HG02678 (cell line): ENCODE data around the gene RIMBP2.
"Not testable (repeated sequence)": the region's sequence is repeated elsewhere in the genome, so short reads cannot be mapped to it uniquely, and the experiment has no call there.

Experiments
- ATAC-seq: cut with Tn5 transposase; IDR thresholded peaks from one replicate; pipeline ENCODE4 v1.9.1; 2021; ENCODE audit warnings: mild to moderate bottlenecking, moderate library complexity; ENCODE audit not compliant: unreplicated experiment

RIMBP2 gene

DNA sequence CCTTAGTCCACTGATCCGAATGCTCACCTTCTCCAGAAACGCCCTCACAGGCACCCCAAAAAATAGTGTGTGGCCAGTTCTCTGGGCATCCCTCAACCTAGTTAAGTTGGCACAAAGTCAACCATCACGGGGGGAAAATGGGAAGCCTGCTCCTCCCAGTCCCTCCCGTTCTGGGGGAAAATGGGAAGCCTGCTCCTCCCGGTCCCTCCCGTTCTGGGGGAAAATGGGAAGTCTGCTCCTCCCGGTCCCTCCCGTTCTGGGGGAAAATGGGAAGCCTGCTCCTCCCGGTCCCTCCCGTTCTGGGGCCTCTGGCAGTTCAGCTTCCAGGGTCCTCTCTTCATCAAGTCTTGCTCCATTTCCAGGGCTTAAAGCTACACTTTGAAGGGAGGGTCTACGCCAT, 106.1 kb downstream of the RIMBP2 start:
- no peak for ATAC-seq

DNA sequence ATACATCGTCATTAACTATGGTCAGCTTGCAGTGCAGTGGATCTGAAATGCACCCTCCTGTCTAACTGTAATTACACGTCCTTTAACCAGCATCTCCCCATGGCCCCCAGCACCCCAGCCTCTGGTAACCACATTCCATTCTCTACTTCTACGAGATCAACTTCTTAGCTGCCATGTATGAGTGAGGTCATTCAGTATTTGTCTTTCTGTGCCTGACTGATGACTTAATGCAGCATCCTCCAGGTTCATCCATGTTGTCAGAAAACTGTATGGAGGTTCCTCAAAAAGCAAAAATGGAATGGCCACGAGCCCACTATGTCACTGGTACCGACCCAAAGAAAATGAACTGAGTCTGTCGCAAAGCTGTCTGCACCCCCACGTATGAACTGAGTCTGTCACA, 107.3 kb downstream of the RIMBP2 start:
- no peak for ATAC-seq

DNA sequence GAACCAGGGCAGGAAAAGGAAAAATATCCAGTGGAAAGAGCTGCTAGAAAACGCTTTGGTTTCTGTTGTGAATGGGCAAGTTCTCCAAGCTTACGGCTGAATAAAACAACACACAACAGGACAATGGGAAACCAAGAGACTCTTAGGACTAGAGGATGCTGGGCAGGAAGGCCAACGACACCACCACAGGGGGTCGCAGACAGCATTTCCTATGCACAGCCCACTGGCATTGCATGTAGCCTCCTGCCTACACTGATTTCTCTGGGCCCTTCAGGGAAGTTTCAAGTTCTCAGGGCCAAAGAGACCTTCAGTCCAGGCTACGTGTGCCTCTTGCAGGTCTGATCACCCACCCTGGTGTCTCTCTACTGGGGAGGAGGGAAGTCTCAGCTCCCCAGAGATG, 108.0 kb downstream of the RIMBP2 start:
- no peak for ATAC-seq

DNA sequence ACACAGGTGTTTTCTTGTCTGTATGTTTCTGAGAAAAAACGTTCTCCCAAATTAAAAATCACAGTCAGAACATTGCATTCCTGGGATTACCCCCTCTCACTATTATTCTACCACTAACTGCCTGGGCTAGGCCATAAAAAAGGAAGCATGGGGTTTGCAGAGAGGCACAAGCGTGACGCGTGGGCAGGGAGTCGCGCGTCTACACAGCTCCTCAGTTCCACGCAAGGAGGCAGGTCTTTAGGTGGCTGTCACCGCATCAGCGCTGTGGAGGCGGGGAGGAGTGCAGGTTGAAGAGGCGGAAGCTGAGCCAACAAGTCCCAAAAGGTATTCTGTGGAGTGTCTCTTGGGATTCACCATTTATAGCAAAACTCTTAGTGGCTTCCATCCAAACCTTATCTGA, 109.9 kb downstream of the RIMBP2 start:
- no peak for ATAC-seq

DNA sequence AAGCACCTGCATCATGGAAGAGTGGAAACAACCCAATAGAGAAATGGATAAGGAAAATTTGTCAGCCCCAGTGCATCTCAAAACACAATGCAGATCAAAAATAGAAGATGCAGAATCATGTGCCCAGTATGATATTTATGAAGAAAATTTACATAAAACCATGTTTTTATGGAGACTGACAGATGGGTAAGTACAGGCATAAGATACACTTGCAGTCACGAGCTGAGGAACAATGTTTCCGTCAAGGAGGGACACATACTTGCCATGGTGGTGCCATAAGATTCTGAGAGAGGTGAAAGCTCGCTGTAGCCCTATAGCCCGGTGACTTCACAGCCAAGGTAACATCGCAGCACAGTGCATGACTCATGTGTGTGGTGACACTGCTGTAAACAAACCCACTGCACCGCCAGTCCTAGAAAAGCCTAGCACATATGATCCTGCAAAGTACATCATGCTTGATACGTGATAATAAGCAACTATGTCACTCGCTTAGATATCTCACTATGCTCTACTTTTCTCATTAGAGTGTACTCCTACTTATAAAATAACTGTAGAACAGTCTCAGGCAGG, 112.6 kb downstream of the RIMBP2 start:
- no peak for ATAC-seq

DNA sequence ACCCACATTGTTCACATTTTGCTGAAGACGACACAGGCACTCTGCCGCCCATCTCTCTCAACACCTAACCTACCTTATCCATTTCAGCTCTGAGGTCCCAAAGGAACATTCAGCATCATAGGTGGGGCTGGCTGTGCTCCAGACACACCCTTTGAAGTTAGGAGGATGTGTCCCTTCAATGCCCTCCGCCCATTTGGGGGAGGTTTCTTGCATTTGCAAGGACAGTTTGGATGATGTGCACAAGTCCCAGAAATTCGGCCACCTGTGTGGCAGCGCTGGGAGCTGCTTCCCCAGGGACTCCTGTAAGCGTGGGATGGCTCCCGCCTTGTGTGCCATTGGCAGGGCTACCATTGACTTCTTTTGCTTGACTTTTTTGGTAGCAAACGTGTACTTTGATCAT, 113.8 kb downstream of the RIMBP2 start:
- ATAC-seq: no peak

DNA sequence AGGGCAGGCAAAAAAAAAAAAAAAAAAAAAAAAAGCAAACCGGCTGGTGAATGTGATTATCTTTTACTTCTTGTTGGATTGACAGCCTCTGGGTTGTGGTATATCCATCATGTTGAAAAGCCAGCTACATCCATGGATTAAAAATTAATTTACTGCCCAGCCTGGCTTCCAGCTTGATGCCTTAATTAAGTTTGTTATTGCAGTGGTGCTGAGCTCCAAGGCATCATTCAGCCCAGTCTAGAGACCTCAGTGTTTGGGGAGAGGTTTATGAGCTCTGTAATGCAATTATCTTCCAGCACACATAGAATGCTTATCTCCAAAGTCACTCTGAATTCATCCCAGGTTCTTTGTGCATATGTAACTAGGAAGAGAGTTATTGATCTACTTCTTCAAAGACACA, 114.8 kb downstream of the RIMBP2 start:
- no peak for ATAC-seq

DNA sequence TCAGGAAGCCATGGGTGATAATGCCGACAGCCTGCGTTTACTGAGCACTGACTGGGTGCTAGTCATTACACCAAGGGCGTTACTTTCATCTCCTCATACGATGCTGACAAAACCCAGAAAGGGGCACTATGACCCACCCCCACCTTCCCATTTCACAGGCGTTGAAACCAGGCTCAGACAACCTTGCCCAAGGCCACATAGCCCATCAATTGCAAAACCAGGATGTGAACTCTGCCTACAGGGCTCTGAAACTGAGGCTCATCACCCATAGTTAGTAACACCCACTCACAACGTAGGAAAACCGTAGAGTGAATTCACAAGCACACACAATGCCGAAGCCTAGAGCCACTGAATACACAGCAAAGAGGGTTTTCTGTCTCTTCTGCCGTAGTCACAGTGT, 119.9 kb downstream of the RIMBP2 start:
- ATAC-seq: no peak

DNA sequence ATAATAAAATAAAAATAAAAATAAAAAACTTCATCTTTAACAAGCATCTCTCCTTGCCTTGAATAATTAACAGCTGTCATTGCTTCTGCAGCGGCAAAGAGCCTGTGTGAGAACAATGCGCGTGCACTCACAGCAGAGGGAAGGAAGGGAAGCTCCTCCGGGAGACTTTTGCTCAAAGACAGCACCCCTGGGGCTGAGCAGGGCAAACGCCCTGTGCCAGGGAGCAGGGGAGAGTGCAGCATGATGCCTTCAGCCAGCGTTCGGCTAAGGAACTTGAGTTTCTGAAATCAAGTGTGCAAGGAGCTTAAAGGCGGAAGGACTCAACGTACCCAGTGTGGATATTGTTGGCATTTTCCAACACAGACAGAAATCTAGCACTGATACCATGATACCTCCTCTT, 120.5 kb downstream of the RIMBP2 start:
- no peak for ATAC-seq

DNA sequence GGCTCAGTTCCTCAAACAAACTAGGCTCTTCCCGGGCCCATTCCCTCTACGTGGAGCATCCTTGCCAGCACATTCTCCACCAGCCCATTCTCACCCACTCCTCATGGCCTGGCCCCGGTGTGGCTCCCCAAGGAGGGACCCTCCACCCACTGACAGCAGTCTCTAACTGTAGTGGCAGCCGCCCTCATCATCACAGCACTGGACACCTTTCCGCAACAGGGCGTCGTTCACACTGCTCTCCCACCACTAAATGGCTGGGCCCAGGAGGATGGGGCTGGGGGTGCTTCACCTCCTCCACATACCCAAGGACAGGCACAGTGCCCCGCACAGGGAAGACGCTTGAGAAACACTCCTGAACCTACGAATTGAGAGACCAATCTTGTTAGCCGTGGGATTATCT, 123.0 kb downstream of the RIMBP2 start:
- no peak for ATAC-seq

DNA sequence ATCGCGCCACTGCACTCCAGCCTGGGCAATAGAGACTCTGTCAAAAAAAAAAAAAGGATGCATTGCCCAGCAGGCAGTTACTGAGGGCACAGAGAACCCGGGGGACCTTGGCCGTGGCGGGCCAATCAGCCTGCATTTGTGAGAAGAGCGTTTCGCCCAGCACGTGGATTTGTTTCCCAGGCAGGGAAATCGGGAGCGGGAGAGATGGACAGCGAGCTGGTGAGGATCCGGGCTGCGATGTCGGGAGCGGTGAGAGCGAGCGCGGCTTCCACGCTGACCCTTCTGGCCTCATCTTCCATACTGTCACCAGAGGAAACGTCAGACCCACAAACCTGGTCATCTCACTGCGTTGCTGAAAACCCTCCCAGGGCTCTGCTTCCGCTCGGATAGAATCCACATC, 123.5 kb downstream of the RIMBP2 start:
- no peak for ATAC-seq

DNA sequence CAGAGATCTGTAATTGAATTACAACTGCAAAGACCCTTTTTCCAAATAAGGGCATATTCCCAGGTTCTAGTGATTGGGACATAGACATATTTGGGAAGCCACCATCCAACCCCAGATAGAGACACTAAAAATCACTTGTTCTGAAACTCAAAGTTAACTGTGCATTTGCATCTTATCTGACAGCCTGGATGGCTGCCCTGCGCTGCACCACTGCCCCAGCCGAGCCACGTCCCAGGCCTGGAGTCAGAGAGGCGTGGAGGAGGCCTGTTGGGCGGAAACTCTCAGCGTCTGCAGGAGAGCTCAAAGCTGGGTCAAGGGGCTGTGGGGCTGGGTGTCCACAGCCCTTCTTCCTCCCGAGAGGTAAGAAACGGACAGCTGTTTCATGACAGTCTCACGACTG, 124.4 kb downstream of the RIMBP2 start:
- no peak for ATAC-seq

DNA sequence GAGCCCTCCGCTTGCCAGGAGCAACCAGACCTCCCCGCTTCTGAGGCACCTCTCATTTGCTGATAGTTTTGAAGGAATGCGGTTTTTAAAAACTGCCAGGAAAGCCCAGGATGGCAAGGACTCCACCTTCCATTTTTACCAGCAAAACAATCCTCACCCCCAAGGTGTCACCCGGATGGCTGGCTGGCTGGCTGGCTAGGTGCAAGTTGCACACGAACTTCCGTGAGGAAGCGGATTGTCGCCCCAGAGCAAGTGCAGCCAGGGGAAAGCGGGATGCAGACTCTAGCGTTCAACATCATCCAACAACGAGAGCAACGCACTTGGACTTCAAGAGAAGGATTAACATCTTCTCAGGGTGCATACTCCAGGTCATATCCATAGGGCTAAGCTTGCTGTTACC, 125.4 kb downstream of the RIMBP2 start:
- no peak for ATAC-seq

DNA sequence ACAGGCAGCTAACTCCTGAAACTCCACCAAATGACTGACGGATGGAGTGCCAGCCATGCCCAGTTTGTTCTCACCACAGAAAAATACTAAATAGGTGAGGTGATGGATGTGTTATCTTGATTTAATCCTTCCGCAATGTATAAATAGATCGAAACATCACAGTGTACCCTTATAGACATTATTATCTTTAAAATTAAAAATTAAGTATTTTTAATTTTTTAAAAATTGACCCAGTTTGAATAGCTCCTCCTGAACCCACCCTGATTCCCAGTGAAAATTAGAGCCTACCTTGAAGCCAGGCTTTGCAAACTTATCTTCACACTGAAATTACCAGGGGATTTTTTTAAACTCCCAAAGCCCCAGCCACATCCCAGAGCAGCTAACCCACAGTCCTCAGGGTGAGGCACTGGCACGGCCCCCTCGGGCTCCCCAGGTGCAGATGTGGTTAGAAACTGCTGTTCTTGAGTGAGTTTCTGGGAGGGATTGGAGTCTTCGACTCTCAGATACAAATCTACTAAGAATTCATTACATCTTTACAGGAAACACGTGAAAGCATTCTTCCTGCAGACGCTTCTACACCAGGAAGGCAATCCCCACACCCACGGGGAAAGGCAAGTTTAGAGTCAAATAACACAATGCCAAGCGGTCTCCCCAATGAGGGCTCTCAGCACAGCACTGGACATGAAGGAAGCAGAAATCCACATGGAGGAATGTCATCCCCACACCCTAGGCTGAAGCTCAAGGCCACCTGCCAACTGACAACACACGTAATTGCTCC, 126.4 kb downstream of the RIMBP2 start:
- ATAC-seq: no peak

DNA sequence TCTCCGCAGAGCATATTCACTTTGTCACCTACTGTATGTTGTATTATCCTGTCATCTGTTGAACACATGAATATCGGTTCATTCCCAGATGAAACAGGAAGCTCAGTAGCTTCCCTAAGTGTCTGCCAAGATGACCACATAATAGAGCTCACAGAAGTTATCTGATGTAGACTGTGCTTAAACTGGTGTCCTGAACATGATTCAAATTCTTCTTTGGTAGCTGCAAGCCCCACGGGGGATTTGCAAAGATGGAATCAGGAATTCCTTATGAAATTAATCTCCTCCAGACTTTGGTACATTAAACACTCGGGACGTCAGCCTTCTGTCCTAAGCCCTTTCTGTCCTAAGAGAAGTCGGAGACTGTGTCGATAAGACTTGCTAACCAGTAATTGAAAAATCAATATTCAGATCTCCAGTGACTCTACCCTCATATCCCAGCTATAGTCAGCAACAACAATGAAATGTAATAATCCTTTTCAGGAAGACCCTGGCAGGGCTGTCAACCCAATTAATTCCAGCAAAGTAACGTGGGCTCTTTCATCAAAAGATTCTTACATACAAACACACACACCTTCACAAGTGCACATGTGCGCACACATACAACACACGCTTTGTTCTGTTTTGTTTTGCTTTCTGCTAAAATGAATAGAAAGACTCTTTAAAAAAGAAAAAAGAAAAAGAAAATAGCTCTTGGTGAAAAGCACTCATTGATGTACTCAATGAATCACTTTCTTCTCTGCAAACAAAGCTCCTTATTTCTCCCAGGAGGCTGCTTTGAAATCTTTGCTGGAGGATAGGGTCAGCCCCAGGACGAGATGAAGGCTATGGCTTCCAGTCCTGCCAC, 127.2 kb downstream of the RIMBP2 start:
- ATAC-seq: no peak

DNA sequence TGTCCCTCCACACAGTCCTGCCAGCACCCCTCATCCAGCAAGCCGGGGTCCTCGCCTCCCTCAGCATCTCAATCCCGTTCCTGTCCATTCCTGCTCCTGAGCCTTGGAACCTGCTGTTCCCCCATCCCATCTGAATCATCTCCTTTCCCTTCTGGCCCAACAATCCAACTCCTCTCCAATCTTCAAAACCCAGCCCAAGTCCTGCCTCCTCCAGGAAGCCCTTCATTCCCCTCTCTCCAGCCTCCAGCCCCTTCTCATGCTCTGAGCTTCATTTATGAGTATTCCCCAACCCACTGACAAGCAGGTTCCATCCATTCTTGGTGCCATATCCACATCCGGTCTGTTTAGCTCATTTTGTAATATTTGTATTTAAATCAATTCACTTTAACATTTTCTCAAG, 128.1 kb downstream of the RIMBP2 start:
- no peak for ATAC-seq

DNA sequence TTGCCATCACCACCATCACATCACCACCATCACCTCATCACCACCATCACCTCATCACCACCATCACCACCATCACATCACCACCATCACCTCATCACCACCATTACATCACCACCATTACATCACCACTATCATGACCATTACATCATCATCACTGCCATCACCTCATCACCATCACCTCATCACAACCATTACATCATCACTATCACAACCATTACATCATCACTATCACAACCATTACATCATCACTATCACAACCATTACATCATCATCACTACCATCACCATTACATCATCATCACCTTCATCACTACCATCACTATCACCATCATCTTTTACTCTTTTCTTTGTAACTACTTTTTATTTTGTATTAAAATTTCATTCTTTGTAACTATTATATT, 131.6 kb downstream of the RIMBP2 start:
- not testable (repeated sequence) for ATAC-seq

DNA sequence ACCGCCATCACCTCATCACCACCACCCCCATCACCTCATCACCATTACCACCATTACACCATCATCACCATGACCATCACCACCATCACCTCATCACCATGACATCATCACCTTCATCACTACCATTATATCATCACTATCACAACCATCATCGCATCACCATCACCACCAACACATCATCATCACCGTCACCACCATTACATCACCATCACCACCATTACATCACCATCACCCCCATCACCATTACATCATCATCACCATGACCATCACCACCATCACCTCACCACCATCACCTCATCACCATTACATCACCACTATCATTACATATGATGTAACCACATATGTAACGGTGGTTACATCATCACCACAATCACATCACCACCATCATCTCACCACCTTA, 132.3 kb downstream of the RIMBP2 start:
- ATAC-seq: no peak

DNA sequence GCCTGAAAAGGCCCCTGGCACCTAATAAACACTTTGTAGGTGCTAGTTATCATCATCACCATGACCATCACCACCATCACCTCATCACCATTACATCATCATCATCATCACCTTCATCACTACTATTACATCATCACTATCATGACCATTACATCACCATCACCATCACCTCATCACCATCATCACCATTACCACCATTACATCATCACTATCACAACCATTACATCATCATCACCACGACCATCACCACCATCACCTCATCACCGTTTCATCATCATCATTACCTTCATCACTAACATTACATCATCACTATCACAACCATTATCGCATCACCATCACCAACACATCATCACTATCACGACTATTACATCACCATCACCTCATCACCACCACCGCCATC, 132.8 kb downstream of the RIMBP2 start:
- no peak for ATAC-seq

DNA sequence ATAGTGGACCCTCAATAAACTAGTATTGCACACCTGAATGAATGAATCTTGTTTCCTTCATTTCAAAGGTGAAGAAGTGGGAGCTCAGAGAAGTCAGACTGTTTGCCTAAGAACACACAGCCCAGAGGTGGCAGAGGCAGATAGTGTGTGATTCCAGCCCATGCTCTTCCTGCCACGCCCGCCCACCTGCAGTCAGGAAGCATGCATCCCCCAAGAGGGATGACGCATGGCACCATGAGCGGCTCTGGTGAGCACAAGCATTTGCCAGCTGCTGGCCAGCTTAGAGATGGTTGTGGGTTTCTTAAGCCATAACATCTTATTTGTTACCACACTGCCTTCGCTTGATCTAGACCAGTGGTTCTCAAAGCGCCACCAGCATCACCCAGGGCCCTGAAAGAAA, 133.8 kb downstream of the RIMBP2 start:
- no peak for ATAC-seq

DNA sequence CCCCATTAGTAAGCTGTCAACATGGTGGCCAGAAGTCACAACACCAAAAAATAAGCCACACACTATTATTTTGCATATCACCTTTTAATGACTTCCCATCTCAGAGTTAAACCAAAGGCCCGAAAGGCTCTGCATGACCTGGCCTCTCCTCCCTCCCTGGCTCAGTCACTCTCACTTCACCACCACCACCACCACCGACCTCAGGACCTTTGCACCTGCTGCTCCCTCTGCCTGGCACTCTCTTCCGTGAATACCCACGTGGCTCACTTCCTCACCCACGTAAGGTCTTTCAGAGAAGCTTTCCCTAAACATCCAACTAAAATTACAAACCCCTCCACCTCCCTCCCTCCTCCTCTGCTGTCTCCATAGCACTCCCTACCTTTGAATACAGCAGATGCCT, 134.3 kb downstream of the RIMBP2 start:
- no peak for ATAC-seq

DNA sequence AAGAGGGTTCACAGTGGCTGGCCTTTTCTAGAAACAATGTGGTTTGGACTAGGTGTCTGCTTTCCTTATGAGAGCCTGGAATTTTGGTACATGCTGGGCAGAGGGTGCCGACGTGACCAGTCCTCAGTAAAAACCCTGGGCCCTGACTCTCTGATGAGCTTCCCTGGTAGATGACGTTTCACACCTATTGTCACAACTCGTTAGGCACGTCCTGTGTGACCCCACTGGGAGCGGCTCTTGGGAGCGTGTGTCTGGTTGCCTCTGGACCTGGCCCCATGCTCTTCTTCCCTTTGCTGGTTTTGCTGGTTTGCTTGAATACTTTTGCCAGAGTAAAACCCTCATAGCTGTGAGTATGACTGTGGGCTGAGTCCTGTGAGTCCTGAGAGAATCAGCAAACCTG, 136.9 kb downstream of the RIMBP2 start:
- no peak for ATAC-seq
